GM21423 (cell line): ENCODE measurements around the gene IRF9.

Experiments used
- ATAC-seq: cut with Tn5 transposase; IDR thresholded peaks from one replicate; pipeline ENCODE4 v1.9.1; 2021; ENCODE audit warnings: mild to moderate bottlenecking, moderate library complexity; ENCODE audit not compliant: unreplicated experiment

The IRF9 gene

DNA sequence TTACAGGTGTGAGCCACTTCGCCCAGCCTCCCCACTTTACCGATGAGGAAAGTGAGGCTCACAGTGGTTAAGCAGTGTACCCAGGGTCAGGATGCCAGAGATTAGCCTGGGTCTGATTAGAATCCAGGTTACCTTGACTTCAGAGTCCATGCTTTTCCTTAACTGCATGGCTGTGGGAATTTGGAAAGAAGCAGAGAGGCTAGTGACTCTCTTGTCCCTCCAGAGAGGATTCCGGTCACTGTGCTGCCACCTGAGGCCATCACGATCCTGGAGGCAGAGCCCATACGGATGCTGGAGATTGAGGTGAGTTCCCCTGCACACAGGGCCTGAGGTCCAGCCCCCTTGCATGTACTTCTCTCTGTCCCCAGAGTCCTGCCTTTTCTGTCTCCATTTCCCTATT is 15.5 kb downstream of the IRF9 start:
- ATAC-seq = no peak

DNA sequence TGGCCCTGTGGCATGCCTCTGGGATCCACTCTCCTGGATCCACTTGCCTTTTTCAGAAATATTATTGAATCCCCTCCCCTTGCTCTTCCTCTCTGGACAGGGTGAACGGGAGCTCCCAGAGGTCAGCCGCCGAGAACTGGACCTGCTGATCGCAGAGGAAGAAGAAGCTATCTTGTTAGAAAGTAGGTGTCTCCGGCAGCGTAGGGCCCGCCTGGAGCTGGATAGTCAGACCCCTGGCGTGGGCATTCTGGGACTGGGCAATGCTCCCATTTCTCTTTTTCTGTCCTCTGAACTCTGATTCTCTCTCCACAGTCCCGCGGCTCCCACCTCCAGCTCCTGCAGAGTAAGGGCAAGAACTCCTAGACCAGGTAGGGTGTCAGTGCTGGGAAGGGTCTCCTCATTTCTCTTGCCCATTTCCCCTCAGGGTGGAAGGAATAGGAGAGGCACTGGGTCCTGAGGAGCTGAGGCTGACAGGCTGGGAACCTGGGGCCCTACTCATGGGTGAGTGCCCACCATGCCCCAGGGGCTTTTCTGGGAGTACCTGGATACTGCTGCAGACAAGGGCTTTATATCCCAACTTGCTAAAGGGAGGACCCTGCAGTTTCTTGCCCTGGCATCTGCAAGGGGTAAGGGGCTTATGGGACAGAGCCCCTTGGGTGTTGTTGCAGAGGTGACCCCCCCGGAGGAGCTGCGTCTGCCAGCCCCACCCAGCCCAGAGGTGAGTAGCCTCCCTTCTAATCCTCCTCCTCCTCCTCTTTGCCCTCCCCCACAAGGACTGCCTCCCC is 16.2 kb downstream of the IRF9 start:
- no peak for ATAC-seq

DNA sequence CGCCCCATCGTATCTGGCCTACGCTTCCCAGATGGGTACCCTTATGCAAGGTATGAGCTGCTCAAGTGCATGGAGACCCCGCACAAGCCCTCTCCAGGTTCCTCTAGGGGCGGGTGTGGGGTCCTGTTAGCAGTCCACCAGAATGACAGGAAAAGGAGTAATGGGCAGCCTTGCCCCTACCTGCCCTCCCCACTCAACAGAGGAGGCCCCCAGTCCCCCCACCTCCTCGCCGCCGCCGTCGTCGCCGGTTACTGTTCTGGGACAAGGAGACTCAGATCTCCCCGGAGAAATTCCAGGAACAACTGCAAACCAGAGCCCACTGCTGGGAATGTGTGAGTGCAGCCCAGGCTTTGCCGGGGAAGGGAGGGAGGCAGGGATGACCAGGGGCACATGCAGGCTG is 16.8 kb downstream of the IRF9 start:
- no peak for ATAC-seq

DNA sequence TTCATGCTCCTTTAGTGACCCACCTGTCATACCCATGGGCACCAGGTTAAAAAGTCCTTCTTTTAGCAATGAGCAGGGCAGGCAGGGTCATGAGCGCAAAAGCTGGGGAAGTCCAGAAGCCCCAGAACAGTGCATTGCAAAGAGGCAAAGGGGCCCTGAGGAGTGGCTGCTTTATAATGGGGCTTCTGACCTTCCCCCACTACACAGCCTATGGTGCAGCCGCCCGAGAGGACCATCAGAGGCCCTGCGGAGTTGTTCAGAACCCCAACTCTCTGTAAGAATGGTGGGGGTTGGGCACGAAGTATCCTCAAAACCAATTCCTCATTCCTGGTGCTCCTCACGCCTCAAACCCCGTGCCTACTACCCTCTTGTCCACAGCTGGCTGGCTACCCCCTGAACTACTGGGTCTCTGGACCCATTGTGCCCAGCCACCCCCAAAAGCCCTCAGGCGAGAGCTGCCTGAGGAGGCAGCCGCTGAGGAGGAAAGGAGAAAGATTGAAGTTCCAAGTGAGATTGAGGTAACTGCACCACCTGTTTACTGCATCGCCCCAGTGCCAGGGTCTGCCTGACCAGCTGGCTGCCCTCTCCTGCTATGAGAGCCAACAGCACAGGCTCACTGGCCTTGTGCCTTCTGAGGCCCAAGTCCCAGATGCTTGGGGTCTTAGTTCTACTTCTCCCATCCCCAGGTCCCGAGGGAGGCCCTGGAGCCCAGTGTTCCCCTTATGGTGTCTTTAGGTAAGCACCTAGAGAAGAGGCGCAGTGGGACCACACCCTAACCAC is 17.5 kb downstream of the IRF9 start:
- ATAC-seq = no peak

DNA sequence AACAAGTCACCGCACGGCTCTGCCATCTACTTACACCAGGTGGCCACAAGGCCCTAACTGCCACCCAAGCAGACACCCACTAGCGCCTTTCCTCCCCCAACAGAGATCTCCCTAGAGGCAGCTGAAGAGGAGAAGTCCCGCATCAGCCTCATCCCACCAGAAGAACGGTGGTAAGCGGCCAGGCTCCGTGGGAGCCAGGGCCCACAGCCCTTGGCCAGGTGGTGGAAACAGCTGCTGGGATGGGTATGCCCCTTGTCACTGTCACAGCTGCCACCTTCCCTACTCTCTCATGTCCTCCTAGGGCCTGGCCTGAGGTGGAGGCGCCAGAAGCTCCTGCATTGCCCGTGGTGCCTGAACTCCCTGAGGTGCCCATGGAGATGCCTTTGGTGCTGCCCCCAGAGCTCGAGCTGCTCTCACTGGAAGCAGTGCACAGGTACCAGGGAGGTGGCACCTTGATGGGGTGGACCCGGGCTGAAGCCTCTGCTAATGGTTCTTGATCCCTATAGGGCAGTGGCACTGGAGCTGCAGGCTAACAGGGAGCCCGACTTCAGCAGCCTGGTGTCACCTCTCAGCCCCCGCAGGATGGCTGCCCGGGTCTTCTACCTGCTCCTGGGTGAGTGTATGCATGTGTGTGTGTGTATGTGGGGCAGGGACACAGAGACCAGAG is 18.4 kb downstream of the IRF9 start:
- ATAC-seq = no peak

DNA sequence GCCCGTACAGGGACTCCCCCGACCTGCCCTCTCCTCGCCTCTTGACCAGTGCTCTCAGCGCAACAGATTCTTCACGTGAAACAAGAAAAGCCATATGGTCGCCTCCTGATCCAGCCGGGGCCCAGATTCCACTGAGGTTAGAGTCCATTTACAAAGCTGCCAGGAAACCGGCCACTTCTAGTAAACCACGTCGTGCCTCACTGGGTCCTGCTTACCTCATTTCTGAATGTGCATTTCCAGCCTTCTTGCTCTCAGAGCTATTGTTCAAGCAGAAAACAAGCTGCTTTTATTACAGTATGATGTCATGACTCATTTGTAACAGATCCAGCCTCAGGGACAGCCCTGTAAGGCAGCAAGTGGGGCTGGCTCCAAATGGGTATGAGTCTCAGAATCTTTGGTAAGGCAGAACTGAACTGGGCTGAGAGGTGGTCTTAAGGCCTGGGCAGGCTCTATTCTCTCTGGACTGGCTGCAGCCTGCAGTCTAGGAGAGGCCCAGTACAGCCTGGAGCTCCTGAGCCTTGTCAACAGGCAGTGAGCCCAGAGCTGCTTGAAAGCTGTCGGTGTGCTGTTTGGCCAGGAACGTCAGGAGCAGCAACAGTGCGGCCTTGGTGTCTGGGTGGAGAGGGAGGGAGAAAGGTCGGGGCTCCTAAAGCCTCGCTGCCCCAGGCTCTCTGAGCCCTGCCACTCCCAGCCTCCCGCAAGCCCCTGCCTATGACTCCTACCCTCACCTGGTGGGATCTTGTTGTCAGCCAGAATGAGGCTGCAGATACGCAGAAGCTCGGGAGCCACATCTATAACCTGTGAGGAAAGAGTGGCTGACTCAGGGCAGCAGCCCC is 19.1 kb downstream of the IRF9 start:
- no peak for ATAC-seq

DNA sequence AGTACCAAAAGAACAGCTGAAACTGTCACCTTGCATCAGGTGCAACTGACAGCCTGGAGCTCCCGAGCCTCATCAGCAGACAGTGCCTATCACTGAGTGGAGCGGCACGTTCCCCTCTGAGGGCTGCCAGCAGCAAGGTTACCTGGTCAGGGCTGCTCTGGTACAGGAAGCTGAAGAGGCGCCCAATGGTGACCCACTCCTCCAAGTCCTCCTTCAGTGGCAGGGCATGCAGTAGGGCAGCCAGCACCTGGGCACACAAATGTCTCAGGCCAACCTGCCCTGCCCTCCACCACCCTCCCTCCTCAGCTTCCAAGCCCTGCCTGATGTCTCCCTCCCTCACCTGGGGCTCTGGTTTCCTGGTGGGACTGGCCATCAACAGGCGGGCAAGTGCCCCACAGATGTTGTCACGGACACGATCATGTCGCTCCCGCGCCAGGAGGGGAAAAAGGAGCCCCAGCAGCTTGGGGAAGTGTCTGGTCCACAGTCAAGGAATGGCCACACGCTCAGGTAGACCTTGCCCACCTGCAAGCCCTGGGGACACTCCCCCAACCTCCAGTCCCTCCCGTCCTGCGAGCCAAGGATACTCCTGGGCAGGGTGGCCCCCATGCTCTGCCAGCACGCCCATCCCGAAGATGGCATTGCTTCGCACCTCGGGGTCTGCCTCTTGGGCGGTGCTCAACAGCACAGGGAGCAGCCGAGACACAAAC is 20.5 kb downstream of the IRF9 start:
- ATAC-seq = no peak

DNA sequence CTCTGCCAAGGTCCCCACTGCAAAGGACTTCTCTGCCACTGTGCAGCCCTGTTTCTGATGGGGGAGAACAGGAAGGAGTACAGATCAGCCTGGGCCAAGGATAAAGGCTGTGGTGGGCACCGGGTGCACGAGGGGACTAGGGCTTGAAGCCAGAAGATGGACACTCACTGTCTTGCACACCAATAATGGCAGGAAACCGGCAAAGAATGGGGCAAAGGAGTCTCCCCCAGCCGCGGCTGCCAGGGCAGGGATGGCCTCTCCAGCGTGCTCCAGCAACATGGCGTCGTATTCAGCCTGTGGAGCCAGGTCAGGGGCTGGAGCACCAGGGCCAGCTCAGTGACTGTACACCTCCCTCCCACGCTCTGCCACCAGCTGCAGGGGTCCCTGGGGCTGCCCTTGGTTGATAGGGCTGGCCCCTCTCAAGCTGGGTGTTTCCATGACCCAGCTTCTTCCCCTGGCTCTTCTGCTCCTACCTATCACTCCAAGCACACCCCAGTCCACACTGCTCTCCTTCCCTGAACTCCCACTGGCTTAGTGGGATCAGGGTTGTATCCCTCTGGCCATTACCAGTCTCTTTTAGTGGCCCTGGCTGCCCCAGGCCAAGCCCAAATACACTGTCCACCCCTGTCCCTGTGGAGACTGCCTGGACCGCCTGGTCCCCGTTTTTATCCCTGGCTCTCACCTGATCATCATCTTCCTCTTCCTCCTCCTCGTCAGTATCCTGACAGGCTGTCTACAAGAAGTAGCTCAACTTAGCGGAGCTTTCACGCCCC is 21.2 kb downstream of the IRF9 start:
- no peak for ATAC-seq

DNA sequence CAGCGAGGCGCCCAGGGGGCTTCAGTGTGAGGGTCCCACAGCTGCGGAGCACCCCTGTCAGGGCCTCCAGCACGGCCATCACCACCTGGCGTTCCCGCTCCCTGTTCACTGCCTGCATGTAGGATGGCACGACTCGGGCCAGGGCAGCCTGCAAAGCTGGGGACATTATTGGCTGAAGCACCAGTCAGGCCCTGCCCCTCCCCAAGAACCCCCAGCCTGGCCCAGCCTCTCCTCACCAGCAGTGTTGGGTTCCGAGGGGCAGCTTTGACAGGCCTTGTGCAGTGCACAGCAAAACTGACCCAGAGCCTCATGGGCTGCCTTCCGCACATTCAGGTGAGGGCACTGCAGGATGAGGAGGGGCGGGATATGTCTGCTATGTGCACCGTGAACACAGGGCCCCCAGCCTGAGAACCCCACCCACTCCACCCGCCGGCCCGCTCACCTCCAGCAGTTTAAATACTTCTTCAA is 22.0 kb downstream of the IRF9 start:
- no peak for ATAC-seq

DNA sequence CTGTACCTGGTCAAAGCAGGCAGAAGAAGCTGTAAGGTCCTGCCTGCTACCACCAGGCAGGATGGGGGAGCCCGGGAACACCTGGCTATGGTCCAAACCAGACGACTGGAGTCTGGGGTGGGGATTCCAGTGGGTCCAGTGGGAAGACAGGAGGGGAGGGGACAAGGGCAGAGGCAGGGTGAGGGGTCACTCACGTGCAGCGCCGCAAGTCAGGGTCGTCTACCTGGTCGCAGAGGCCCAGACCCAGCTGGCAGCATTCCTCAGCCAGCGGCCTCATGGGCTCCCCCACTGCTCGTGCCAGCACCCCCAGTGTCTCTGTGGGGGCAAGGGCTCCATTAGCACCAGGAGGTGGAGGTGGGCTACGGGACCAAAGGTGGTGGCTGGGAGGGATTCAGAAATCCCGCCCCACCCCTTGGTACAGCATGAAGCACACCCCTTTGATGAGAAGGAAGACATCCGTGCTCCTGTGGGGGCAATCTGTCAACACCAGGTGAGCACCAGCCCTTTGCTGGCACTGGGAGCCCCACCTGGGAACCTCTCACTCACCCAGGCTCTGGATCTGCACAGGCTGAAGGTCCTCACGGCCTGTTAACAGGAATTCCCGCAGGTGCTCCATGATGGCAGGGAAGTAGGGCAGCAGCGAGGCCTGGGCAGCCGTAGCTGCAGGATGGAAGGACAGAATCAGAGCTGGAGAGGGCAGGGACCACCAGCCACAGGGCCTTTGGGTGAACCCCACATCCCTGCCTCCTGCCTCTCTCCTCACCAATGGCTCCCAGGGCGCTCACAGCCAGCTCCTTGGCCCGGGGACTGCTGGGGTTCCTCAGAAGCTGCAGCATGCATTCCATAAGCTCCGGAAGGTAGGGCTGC is 23.3 kb downstream of the IRF9 start:
- no peak for ATAC-seq

DNA sequence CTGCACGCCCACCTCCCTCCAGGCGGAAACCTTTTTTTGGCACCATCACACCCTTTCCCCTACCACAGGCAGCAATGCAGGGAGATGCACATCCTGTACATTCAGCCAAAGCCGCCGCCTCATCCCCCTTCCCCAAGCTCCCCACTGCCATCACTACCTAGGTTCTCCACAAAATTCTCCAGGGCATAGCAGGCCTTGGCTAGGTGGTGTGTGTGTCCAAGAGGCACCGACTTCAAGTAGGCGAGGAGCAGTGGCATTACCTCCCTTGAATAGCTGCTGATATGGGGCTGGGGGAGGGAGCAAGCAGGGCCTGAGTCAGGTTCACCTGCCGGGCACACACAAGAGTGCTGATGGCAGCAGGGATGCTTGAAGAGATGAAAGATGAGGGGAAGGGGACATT is 24.0 kb downstream of the IRF9 start:
- no peak for ATAC-seq

DNA sequence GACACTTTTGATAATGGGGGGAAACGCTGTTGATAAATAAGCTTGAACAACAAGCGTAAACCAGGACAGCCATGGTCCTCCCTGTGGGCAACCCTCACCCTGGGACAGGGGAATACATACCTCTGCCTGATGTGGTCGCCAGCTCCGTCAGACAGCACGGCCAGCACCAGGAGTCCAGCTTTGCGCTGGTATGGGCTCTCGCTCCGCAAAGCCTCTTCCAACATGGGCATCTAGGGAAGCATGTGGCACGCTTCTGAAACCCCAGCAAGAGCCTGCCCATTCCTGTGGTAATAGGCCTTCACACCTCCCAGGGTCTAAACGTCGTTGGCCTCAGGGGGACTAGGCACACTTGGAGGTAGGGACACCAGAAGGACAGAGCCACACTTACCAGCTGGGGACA is 24.7 kb downstream of the IRF9 start:
- no peak for ATAC-seq

DNA sequence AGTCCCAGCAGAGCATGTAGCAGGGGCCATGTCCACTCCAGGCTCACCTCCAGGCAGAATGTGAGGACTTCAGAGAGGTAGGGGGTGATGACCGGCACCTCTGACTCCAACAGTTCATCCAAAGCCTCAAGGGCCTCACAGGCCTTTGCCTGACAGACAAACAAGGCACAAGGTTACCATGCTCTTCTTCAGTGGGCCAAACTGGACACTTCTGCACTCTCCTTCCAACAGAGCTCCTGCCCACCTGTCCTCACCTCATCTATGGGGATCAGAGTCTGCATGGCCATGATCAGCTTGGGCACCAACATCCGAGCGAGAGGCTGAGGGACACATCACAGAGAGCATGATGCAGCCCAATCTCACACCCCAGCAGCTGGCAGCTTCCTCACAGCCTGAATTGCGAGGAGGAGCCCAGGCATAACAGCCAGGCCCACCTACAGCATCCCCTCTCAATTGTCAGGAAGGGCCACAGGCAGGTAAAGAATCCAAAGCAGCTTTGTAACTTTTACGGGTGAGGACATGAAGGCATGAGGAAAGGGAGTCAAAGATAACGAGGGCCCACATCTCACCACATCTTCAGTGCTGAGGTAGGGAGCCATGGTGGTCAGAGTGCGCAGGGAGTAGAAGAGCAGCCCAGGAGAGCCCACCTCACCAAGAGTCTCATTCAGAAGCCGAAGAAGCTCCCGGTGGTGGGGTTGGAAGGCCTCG is 25.9 kb downstream of the IRF9 start:
- ATAC-seq = no peak

DNA sequence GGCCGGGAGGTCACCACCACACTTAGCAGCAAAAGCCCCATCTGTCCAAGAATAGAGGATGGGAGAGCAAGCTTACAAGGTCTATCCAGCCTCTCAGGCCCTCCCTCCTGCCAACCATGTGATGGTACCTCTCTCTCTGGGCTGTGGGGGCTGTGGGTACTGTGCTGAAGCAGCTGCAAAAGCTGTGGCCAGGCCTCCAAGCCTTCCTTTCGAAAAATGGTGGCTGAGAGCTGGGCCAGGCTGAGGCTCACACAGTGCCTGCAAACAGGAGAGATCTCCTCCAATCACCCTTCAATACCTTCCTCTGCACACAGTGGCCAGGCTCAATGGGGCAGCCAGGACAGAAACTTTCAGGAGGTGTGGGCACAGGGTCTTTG is 26.5 kb downstream of the IRF9 start:
- ATAC-seq = no peak

DNA sequence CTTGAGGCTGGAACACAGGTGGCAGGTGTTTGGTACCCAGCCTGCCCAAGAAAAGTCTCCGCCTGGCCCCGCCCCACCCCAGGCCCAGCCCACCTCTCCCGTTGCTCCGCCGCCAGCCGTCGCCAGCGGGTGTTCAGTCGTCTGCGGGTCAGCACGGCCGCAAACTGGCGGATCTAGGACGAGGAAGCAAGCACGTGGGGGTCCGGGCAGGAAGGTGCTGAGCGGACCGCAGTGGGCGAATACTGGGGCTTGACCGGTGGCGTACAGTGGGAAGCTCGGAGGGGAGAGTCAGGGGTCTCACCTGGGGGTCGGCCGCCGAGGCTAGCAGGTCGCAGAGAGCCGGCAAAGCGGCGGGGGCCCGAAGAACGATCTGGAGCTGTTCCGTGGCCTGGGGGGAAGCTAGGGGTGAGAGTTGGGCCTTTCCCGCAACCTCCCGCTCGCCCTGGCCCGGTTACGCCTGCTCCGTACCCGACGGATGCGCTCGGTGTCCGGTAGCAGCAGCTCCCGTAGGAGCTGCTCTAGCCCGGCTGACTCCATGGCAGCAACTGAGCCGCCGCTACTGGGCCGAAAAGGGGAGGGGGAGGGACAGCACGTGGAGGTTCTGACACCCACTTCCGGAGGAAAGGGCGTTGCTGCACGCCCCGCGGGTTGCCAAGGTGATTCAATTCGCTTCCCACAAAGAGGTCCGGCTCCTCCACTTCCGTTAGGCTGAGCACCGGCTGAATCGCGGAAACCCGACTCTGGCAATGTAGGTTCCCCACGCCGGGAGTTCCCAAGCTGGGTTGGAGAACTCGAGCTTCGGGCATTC is 27.4 kb downstream of the IRF9 start, which contains the start of gene IPO4:
IPO4 (minus strand) TSS at position 566 of the 808 bp plus-strand sequence; CDS start at position 537, 29 bp downstream.
- peak; percentile 83 for ATAC-seq

DNA sequence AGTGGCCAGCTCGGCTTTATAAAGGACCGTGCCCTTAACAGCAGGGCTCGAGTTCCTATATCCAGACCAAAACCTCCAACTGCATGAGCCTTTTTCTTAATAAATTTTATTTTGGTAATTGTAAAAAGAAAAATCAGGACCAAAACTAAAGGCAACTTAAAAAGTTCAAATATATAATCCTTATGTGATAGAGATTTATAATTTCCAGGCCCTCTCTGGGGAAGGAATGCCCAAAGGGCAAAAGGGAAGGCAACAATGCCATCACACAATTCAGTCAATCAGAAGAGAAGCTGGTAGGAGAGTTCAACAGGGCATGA is 28.0 kb downstream of the IRF9 start:
- ATAC-seq = no peak

DNA sequence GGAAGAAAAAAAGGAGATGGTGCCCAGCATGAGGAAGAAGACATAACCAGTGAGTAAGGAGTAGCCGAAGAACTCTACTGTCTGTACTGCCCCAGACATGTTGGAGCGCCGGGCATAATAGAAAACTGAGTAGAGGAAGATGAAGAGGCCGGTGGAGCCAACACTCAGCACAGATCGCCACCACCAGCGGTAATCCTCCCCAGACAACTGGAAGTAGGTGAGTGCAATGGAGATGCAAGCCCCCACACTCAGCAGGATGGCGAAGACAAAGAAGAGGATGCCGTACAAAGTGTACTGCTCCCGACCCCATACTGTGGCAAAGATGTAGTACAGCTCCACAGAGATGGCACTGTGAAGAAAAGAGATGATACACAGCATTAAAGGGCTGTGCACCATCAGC is 28.4 kb downstream of the IRF9 start:
- ATAC-seq = no peak
